GM12891 (cell line): ENCODE results near the gene PPP4R1.

Experiments used
- POLR2A ChIP-seq: IDR thresholded peaks from 2 replicates; pipeline ENCODE4 v1.6.1; 2011; ENCODE audit warnings: low read depth, low read length, control low read depth
- POLR2AphosphoS5 ChIP-seq: IDR thresholded peaks from 2 replicates; pipeline ENCODE4 v1.6.1; 2011; ENCODE audit warnings: low read depth, low read length, control low read depth
- POU2F2 ChIP-seq: IDR thresholded peaks from 2 replicates; pipeline ENCODE4 v1.6.1; 2011; ENCODE audit warnings: low read depth, mild to moderate bottlenecking, control low read depth, low read length, moderate library complexity
- TAF1 ChIP-seq: IDR thresholded peaks from 2 replicates; pipeline ENCODE4 v1.6.1; 2011; ENCODE audit warnings: low read depth, low read length, control low read depth

DNA sequence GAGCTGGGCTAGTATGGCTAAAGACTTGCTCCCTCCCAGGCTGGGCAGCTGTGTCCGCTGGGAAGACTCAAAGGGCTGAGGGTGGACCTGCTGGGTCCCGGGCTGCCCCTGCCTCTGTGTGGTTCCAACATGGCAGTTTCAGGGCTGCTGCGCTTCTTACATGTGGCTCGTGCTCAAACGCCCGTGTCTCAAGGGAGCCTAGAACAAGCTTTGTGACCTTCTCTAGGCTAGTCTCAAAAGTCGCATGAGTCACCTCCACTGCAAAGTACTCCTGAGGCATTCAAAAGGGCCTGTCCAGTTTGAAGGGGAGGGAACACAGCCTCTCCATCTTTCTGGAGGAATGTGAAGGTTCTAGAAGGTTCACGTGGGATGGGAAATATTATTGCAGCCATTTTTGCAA is 49.0 kb upstream of the PPP4R1 start:
- TF ChIP-seq POLR2A, result no peak
- TF ChIP-seq POLR2AphosphoS5, result no peak
- TF ChIP-seq TAF1, result no peak
- TF ChIP-seq POU2F2, result no peak
